GM20000 (cell line): ENCODE results near the gene RPS19BP1.

Experiments
- DNase-seq: peaks from one replicate; pipeline ENCODE4 v3.0.0; 2012; ENCODE audit warnings: low spot score
- CTCF ChIP-seq: IDR thresholded peaks from 2 replicates; pipeline ENCODE4 v1.5.1; 2012; ENCODE audit warnings: mild to moderate bottlenecking, control low read depth; ENCODE audit errors: extremely low read depth, missing control alignments

Gene RPS19BP1

GRCh38 chr22:39490135-39490798 is 42.3 kb downstream of the RPS19BP1 start:
- peak; percentile 93 for DNase-seq
- TF ChIP-seq CTCF, result no peak

GRCh38 chr22:39489094-39490068 is 43.2 kb downstream of the RPS19BP1 start:
- TF ChIP-seq CTCF, result no peak
- DNase-seq, result no peak

- DNase-seq, result no peak
- TF ChIP-seq CTCF, result no peak
These were observed 43.9 kb downstream of the RPS19BP1 start for GRCh38 chr22:39488563-39489083.

GRCh38 chr22:39487826-39488520 is 44.6 kb downstream of the RPS19BP1 start:
- no peak for TF ChIP-seq CTCF
- no peak for DNase-seq

GRCh38 chr22:39486951-39487825 is 45.4 kb downstream of the RPS19BP1 start:
- no peak for DNase-seq
- no peak for TF ChIP-seq CTCF

- TF ChIP-seq CTCF, result no peak
These were observed 49.8 kb downstream of the RPS19BP1 start for GRCh38 chr22:39482768-39483167.

More at GRCh38 chr22:39482768-39483167, 49.8 kb downstream of the RPS19BP1 start:
- no peak for DNase-seq
